ENCODE results near the gene PSMD1.
"Not testable (repeated sequence)": the region's sequence is repeated elsewhere in the genome, so short reads cannot be mapped to it uniquely, and the experiment has no call there.

The PSMD1 gene

GRCh38 chr2:231187736-231188505 lies 131.3 kb downstream of the PSMD1 start:
- no peak for DNase-seq (ENCODE audit: low read depth)

DNA sequence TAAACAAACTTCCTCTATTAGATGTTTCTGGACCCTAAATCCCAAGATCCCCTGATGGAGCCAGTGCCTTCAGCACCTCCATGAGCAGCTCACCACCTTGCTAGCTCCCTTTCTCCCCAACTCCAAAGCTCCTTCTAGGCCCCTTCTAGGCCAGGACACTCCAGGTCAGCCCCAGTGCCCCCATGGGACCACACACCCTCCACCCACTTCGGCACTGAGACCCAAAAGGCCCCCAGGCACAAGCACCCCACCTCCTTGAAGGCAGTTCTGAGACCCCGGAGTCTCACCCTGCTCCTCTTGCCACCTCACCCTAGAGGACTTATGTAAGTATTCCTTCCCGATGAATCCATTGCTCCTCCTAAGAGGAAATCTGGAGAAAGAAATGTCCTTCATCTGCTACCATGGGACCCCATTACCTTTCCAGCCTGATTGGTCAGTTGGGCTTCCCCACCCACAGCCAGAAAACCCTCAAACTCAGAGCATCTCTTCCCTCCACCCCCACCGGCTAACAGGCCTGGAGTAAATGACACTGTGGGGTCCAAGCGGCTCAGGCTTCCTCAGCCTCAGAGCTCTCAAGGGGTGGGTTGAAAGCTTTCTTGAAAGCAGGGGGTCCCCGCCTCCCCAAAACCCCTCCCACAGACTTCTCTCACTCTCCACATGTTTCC lies 132.0 kb downstream of the PSMD1 start:
- no peak for DNase-seq (ENCODE audit: low read depth)

- DNase-seq (ENCODE audit: low read depth): no peak
Observed at GRCh38 chr2:231189171-231189530, 132.5 kb downstream of the PSMD1 start.

DNA sequence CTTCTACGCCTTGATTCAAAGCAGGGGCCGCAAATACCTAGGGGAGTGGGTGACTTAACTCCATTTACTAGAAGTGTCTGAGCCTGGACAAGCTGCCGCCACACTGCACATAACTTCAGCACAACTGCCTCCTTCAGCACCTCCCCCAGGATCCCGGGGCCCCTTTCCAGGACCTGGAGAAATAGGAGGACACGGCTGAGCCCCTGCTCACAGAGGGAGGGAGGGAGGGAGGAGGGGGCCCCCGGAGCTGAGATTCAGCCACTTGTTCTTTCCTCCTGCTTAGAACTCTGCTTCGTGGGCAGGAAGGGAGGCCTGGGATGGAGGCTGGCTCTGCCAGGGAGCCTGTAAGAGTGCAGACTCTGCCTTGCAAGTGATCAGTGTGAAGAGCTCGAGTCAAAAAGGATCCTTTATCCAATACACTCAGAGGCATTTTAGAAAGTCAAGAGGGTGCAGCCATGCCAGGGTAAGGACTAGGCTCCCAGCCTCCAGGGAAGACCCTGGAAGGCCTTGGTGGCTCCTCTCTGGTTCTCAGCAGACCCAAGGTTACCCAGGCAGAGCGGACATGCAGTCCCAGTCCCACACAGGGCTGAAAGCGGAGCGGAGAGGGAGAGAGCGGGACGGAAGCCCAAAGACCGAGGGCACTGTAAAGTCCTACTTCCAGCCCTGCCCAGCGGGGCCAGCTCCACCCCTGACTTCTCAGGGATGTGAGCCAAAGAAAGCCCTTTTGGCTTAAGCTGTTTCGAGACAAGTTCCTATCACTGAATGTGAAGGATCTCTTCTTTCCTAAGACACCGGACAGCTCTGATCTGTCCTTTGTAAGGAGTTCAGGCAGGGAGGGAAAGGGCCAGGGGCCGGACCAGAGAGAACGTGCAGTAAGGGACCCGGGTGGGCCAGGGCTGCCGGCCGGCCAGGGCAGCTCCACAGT lies 133.2 kb downstream of the PSMD1 start:
- DNase-seq (ENCODE audit: low read depth): no peak

DNA sequence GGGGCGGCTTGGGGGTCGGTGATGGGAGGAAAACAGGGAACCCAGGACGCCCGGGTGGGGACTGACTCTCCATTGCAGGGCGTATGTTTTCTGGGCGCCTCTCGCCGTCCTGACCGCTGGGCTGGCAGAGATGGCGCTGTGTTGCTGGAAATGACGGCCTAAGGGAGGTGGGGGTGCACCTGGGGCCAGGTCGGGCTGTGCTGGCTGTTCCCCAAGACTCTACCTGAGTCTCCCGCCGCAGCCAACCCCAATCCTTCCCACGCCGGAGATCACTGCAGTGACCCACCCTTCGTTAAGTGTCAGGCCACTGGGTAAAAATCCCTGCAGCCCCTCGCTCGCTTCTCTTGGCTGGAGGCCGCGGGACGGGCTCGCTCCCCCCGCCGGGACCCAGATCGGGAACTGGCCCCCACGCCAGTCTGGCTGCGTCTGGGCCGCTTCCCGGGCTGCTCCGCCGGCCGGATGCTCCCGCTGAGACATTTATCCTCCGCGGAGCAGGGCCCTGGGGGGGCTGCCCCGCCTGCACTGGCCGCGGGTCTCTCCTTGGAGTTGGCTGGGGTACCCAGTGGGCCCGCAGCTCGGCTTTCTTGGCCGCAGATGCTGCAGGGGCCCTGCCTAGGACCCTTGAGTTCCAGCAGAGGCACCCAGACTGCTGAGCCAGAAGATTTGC lies 134.0 kb downstream of the PSMD1 start:
- DNase-seq (ENCODE audit: low read depth): no peak

DNA sequence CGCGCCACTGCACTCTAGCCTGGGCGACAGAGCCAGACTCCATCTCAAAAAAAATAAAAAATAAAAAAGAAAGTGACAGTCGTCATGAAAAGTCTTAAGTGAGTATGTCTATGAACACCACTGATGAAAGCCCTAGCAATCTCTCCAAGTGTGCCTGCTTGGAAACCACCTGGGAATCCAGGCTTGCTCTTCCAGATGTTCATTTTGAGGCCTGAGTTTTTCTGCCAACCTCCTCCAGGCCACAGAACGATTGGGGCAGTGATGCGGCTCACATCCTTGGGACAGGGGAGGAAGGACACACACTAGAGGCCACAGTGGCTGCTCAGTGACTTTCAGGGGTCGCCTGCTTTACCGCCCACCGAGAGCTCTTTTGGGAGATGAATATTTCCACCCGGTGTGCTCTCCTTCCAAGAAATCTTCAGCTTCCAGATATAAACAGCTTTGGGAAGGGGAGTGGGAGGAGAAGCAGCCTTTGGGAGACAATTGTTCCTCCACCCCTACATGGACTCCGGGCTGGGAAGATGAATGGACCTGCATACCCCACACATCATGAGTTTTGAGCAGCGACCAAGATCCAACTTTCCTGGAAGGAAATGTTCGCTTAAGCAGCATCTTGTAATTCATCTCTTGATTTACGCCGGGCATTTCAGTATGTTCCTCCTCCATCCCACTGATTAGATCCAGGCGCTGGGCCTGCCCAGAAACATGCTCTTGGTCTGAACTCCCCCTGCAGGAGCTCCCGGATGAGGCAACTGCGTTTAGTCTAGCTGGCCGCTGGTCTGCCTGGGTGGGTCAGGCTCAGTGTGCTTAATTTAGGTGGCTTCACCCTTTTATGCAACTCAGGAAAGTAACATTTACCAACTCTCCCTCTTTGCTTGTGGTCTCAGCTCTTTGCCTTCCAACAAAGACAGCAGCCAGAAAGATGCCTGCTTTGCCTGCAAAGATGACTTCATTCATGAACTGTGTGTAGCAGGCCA lies 135.5 kb downstream of the PSMD1 start:
- DNase-seq (ENCODE audit: low read depth): peak; percentile 39

- no peak for DNase-seq (ENCODE audit: low read depth)
Observed at GRCh38 chr2:231193216-231193615, 136.5 kb downstream of the PSMD1 start.

- DNase-seq (ENCODE audit: low read depth): no peak
Observed at GRCh38 chr2:231196592-231196991, 139.9 kb downstream of the PSMD1 start.

- not testable (repeated sequence) for DNase-seq (ENCODE audit: low read depth)
Observed at GRCh38 chr2:231197196-231197595, 140.5 kb downstream of the PSMD1 start.

GRCh38 chr2:231197706-231198290 lies 141.1 kb downstream of the PSMD1 start:
- no peak for DNase-seq (ENCODE audit: low read depth)

DNA sequence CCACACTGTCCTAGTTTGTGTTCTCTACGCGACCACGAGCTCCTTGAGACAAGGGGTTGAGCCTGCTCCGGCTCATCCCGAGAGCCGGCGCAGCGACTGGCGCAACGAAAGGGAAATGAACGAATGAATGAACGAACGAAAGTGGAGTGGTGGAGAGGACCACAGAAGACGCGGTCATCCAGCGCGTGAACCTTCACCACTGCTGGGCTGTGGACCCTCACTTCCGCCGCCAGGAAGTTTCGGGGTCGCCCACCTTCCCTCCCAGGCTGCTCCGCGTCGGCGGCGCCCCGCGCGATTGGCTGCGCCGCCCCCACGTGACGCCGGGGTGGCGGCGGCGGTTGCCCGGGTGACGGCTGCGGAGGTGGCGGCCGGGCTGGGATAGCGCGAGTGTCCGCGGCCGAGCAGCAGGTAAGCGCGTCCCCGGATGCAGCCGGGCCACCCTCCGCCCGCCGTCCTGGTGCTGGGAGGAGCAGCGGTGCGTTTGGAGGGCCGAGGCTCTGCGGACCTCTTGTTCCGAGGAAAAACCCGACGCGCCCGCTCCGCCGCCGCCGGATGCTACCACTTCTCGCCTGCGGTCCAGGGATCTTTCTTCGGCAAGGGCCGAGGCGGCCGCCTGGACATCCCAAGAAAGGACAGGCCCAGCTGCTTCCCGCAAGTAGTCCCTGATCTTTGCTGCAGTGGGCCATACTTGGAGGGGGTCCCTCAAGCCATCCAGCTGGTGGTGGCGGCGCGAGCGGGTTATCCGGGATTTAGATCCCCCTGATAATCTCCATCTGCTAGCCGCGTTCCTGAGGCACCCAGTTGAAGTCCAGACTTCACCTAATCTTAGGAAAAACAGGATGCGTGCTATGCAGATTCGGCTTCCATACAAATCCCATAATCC lies 141.9 kb downstream of the PSMD1 start, which contains the start of gene ARMC9:
Gene ARMC9, plus strand, starts transcription at position 341 of the 883 bp plus-strand sequence. CDS start 7,608 bp downstream, outside the sequence.
- peak; percentile 26 for DNase-seq (ENCODE audit: low read depth)

- peak; percentile 64 for DNase-seq (ENCODE audit: low read depth)
Observed at GRCh38 chr2:231199219-231199618, 142.6 kb downstream of the PSMD1 start.

GRCh38 chr2:231200805-231201474 lies 144.3 kb downstream of the PSMD1 start:
- peak; percentile 41 for DNase-seq (ENCODE audit: low read depth)

DNA sequence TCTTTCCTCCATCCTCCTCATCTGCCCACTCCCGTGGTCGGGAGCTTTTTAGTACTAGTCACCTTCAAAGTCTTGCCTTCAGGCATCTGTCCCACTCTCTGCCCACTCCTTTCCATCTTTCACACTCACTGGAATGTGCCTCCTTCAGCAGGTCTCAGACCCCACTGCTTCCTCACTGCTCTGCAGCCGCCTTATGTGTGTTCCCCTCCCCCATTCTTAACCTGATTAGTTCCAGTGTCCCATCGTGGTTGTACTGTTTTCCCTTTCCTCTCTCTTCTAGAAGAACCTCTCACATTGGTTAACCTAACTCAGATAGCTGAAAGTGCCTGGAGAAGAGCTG lies 144.8 kb downstream of the PSMD1 start:
- DNase-seq (ENCODE audit: low read depth): no peak

GRCh38 chr2:231203087-231203486 lies 146.4 kb downstream of the PSMD1 start:
- no peak for DNase-seq (ENCODE audit: low read depth)

DNA sequence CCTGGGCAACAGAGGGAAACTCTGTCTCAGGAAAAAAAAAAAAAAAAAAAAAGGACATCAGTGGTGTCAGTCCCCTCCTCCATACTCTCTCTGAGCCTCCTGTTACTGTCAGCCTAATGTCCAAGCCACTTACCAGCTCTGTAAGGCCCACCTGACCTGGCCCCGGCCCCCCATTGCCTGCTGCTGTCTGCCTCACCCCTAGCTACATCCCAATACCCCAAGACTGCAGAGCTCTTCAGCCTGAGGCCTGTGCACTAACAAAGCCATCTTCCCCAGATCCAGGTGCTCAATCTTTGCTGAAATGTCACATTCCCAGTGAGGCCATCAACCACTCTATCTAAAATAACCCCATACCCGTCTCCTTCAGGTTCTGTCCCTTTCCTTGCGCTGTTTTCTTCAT lies 147.5 kb downstream of the PSMD1 start:
- DNase-seq (ENCODE audit: low read depth): no peak

DNA sequence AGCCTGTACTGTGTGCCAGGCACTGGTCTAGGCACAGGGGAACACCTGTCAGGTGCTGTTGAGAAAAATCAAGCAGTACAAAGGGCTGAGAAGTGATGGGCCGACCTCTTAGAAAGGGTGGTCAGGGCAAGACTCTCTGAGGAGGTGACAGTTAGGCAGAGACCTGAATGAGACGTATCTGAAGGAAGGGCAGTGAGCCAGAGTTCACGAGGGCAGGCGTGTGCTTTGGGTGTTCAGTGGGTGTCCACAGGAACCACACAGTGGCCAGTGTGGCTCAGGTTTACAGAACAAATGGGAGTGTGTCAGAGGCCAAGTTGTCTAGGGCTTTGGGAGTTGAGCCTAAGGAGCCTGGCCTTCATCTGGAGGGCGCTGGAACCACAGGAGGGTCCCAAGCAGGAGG lies 147.9 kb downstream of the PSMD1 start:
- no peak for DNase-seq (ENCODE audit: low read depth)

DNA sequence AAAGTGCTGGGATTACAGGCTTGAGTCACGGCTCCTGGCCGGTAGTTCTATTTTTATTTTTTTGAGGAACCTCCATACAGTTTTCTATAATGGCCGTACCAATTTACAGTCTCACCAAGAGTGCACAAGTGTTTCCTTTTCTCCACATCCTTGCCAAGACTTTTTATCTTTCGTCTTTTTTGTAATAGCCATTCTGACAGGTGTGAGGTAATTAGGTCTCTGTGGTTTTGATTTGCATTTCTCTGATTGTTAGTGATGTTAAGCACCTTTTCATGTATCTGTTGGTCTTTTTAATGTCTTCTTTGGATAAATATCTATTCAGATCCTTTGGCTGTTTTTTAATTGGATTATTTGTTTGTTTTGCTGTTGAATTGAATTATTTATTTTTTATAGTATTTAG lies 151.1 kb downstream of the PSMD1 start:
- DNase-seq (ENCODE audit: low read depth): no peak

DNA sequence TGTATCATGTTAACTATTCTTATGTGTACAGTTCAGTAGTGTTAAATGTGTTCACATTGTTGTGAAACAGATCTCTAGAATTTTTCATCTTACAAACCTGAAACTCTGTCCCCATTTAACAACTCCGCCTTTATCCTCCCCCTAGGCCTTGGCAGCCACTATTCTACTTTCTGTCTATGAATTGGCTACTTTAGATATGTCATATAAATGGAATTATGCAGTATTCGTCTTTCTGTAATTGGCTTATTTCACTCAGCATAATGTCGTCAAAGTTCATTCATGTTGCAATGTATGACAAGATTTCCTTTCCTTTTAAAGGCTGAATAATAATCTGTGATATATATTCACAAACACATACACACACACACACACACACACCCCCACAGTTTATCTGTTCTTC lies 154.1 kb downstream of the PSMD1 start:
- no peak for DNase-seq (ENCODE audit: low read depth)
